GM10248 (cell line): ENCODE results near the gene MAPRE2.

Experiments used
- CTCF ChIA-PET: fragments of 300-600 bp; sonication (Branson Sonifier 250); formaldehyde crosslinking; extraction: SDS; loops from one replicate; lab custom pipeline; 2021; ENCODE audit warnings: antibody characterized with exemption; lab: Yijun Ruan, JAX
- POLR2A ChIA-PET: fragments of 350-650 bp; sonication (Branson Sonifier 250); formaldehyde crosslinking; extraction: SDS; loops from one replicate; lab custom pipeline; 2020; ENCODE audit warnings: antibody characterized with exemption; lab: Yijun Ruan, JAX
- DNase-seq: peaks from one replicate; pipeline ENCODE4 v3.0.0; 2012; ENCODE audit errors: extremely low spot score
- TF ChIP-seq, protein P1 (sequence below): IDR thresholded peaks from 2 replicates; pipeline ENCODE4 v1.5.1; 2012; ENCODE audit warnings: mild to moderate bottlenecking, low read depth; ENCODE audit errors: extremely low read depth, missing control alignments, control extremely low read depth

Gene MAPRE2

DNA sequence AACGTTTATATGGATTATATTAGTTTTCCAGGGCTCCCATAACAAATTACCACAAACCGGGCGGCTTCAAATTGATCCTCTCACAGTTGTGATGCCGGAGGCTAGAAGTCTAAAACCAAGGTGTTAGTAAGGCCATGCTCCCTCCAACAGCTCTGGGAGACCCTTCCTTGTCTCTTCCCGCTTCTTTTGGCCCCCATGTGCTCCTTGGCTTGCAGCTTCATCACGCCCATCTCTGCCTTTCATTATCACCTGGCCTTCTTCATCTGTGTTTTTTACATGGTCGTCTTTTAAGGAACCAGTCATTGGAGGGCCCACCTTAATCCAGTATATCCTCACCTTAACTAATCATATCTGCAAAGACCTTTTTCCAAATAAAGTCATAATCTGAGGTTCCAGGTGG, 13.9 kb downstream of the MAPRE2 start:
- DNase-seq = no peak
- POLR2A ChIA-PET = no interaction called here
- CTCF ChIA-PET = no interaction called here
- TF ChIP-seq, protein P1, sequence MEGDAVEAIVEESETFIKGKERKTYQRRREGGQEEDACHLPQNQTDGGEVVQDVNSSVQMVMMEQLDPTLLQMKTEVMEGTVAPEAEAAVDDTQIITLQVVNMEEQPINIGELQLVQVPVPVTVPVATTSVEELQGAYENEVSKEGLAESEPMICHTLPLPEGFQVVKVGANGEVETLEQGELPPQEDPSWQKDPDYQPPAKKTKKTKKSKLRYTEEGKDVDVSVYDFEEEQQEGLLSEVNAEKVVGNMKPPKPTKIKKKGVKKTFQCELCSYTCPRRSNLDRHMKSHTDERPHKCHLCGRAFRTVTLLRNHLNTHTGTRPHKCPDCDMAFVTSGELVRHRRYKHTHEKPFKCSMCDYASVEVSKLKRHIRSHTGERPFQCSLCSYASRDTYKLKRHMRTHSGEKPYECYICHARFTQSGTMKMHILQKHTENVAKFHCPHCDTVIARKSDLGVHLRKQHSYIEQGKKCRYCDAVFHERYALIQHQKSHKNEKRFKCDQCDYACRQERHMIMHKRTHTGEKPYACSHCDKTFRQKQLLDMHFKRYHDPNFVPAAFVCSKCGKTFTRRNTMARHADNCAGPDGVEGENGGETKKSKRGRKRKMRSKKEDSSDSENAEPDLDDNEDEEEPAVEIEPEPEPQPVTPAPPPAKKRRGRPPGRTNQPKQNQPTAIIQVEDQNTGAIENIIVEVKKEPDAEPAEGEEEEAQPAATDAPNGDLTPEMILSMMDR = no peak

DNA sequence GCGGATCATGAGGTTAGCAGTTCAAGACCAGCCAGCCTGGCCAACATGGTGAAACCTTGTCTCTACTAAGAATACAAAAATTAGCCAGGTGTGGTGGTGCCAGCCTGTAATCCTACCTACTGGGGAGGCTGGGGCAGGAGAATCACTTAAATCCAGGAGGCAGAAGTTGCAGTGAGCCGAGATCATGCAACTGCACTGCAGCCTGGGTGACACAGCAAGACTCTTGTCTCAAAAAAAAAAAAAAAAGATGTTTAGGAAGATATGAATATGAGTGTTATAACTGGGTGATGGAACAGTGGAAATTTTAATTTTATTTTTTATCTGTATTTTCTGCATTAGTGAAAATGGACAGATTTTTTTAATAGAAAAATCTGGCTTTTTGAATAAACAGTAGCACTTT, 14.5 kb downstream of the MAPRE2 start:
- POLR2A ChIA-PET = no interaction called here
- CTCF ChIA-PET = no interaction called here
- TF ChIP-seq, protein P1 = no peak
- no peak for DNase-seq

DNA sequence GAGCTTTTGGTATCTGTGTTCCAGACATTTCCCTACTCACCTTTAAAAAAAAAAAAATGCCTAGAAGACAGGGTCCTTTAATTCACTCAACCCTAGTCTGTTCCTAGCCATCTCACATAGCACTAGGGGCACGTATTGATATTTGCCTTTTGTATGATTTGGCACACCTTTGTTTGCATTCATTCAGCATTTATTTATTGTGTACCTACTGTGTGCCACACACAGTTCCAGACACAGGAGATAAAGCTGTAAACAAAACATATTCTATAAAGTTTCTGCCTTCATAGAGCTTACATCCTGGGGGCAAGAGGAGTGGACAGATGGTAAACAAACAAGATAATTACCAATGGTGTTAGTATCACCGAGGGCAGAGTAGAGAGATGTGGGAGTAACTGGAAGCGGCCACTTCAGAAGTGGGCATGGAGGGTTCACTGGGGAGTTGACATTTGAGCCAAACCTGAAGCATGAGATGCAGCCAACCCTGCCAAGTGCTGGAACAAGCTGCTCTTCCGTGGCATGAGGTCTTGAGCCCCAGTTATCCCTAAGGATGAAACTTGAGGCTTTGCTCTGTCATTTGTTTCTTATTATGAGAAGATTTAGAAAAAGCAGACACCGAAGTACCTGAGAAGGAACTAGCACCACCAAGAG, 18.2 kb downstream of the MAPRE2 start:
- no peak for DNase-seq
- POLR2A ChIA-PET = no interaction called here
- CTCF ChIA-PET = interaction anchor here (1.4 to 3.3 kb wide), 7 partner anchors 8 to 68 kb away, joined by 3 to 11 read pairs (median 4); no protein-coding TSS in a partner anchor
- TF ChIP-seq, protein P1 = no peak

DNA sequence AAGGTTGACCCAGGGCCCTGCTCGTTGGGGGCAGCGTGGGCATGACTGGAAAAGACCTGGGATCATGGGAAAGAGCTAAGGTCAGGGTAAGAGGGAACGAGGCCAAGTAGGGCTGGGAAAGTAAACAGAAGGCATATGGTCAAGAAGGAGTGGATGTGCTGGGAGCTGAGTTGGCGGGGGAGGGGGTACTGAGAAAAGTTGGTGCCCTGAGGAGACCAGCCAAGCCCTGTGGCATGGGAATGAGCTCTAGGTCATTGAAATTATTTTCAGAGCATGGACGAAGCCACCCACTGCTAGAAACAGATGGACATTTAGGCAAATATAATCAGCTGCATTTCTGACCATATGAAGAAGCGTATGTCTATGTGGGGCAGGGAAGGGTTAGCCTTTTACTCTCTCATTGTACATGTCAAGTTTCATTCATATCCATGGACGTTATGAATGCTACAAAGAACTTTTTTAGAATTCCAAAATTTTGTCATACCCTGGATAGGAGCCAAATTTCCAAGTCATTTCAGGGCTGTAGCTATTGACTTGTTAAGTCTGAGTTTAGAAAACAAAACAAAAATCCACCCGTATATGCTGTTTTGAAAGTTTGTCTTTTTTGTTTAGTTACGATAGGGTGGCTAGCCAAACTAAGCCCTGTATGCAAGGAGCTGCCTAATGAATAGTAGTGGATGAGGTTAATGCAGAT, 19.1 kb downstream of the MAPRE2 start:
- DNase-seq = no peak
- TF ChIP-seq, protein P1 = no peak
- POLR2A ChIA-PET = interaction anchor here (0.5 kb wide), 1 partner anchor 398 kb away, joined by 3 read pairs; no protein-coding TSS in a partner anchor
- CTCF ChIA-PET = interaction anchor here (0.8 to 3.3 kb wide), 9 partner anchors 10 to 629 kb away, joined by 3 to 11 read pairs (median 3); no protein-coding TSS in a partner anchor

DNA sequence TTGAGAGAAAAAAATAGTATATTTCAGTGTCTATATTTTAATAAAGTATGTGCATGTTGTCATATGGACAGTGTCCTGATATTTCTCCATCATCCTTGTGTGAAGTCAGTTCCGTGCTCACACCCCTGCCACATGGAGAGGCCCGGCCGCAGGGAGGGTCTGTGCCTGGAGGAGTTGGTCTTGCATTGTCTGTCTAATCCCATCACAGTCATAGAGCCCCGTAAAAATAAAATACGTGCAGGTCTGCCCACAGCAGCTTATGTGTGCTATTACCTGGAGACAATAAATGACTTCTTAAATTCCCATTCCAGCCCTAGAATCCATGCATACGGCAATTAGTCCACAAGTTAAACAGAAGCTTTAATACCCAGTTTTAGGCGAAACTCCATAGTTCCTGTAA, 20.1 kb downstream of the MAPRE2 start:
- CTCF ChIA-PET = interaction anchor here (0.8 to 1.3 kb wide), 2 partner anchors 21 to 628 kb away, joined by 3 read pairs; no protein-coding TSS in a partner anchor
- TF ChIP-seq, protein P1 = no peak
- POLR2A ChIA-PET = no interaction called here
- no peak for DNase-seq

DNA sequence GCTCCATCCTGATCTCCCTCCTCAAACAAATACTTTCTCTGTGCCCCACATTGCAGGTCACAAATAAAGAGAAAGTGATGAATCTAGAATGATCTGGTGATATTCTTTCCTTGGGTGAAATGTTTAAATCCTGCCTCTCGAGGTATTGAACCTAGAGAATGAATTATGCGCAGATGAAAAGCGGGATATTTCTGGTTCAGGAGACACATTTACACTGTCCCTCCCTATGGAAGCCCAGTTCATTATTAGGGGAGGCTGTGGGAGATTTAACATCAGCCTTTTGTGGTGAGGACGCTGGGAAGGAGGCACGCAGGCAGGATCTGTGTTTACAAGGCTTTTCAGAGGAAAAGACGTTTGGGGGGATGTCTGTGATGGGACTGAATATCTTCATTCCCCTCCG, 20.6 kb downstream of the MAPRE2 start:
- POLR2A ChIA-PET = no interaction called here
- TF ChIP-seq, protein P1 = no peak
- no peak for DNase-seq
- CTCF ChIA-PET = interaction anchor here (1.3 kb wide), 1 partner anchor 627 kb away, joined by 3 read pairs; no protein-coding TSS in a partner anchor
